ENCODE data around the gene GRIK1.

GRCh38 chr21:29641001-29641634 is 298.7 kb downstream of the GRIK1 start:
- TF ChIP-seq CTCF (IDR thresholded peaks at IDR 0.05), result no peak
- no peak for TF ChIP-seq POLR2A (IDR thresholded peaks at IDR 0.05)

All from prostate gland (tissue), 2 donors.